Measurements from ENCODE around the gene OTOR. TPM values are rescaled to one million over a fixed set of nuclear protein-coding genes. Genes with fewer than 3 reads are reported as not detected.
A peak's percentile ranks its signal among the peaks of the same experiment; 100 is the strongest.

OTOR gene, protein sequence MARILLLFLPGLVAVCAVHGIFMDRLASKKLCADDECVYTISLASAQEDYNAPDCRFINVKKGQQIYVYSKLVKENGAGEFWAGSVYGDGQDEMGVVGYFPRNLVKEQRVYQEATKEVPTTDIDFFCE
- not detected for total RNA-seq

DNA sequence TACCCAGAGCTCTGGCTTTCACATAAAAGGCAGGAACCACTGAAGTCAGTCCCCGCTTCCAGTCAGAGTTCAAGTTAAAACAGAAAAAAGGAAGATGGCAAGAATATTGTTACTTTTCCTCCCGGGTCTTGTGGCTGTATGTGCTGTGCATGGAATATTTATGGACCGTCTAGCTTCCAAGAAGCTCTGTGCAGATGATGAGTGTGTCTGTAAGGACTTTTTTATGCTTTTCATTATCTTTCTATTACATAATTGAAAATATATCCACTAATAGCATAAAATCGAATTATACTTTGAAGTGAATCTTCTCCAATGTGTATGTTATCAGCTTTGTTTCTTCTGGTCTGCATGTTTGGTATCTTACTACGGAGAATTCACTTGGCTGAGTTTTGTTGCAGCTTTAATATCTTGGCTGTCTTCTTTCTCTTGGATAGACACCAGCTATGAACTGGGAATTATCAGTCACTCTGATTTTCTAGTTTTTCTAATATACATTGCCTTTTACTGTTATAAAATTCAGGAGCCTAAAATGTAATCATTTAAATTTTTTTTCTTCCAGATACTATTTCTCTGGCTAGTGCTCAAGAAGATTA, at the start of gene OTOR:
Gene OTOR (plus strand): TSS at position 51 of the 593 bp plus-strand sequence. CDS start 44 bp downstream, at position 95.
- ATAC-seq (ENCODE audit: low read depth) = no peak
- Mint-ChIP-seq H3K36me3 (no peaks in the 10 kb centered on the region), H3K4me3 (no peak within 1 kb of the TSS), H3K4me1 (peaks cover 6% of the 10 kb centered on the region), H3K27ac (no peak within 1 kb of the TSS), H3K9me3 (no peaks in the 10 kb centered on the region), H3K27me3 (peaks cover 27% of the 10 kb centered on the region)
- DNase-seq = no peak
- POLR2A ChIA-PET = interaction anchor here (0.8 kb wide), 1 partner anchor 19 kb away, joined by 4 read pairs; the partner anchor contains the start of gene SNRPB2

DNA sequence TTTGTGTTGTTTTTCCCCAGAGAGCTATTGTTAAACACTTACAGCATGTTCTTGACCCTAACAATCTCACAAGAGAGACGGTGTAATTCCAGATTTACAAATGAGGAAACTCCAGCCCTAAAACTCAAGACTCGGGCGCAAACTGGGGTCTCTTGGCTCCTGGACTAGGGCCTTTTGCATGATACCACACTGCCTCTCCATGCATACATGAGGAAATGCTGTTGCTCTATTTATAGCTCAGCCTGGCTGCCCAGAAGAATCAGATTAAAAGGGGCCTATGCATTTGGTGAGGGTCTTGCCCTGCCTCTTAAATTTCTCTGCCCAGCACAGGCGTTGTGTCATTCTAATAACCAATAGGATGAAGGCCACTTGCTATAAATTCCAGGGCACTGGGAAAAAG, 48.9 kb upstream of the OTOR start:
- H3K4me1 Mint-ChIP-seq = no peaks in the 10 kb centered on the region
- H3K36me3 Mint-ChIP-seq = no peaks in the 10 kb centered on the region
- peaks cover 24% of the 10 kb centered on the region for H3K27me3 Mint-ChIP-seq
- ATAC-seq (ENCODE audit: low read depth) = no peak
- H3K4me3 Mint-ChIP-seq = no peak overlapping the region
- POLR2A ChIA-PET = no interaction called here
- DNase-seq = no peak
- H3K27ac Mint-ChIP-seq = no peak overlapping the region
- no peaks in the 10 kb centered on the region for H3K9me3 Mint-ChIP-seq

DNA sequence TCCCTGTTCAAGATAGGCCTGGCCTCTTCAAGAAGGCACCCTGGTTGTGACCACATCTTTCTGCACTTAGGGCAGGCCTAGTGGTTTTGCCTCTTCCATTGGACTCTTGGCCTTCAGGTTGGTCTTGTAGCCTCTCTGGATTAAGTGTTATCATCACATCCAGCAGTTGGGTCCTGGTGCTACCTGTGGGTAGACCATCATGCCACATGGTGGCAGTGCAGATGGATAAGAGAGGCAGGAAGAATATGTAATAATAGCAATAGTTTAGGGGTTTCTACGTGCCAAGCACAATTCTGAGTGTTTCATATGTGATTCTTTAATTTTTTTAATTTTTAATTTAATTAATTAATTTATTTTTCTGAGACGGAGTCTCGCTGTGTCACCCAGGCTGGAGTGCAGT, 46.9 kb upstream of the OTOR start:
- DNase-seq (no peak), ATAC-seq (ENCODE audit: low read depth) (peak; percentile 45)
- no peaks in the 10 kb centered on the region for H3K4me1 Mint-ChIP-seq
- H3K27me3 Mint-ChIP-seq = peaks cover 19% of the 10 kb centered on the region
- peaks cover 7% of the 10 kb centered on the region for H3K9me3 Mint-ChIP-seq
- no peak overlapping the region for H3K27ac Mint-ChIP-seq
- peaks cover 7% of the 10 kb centered on the region for H3K36me3 Mint-ChIP-seq
- H3K4me3 Mint-ChIP-seq = no peak overlapping the region
- POLR2A ChIA-PET = no interaction called here

GRCh38 chr20:16703570-16703969, 44.6 kb upstream of the OTOR start:
- no peak overlapping the region for H3K27ac Mint-ChIP-seq
- DNase-seq = no peak
- peaks cover 12% of the 10 kb centered on the region for H3K4me1 Mint-ChIP-seq
- H3K36me3 Mint-ChIP-seq = peaks cover 18% of the 10 kb centered on the region
- peaks cover 12% of the 10 kb centered on the region for H3K9me3 Mint-ChIP-seq
- no peak overlapping the region for H3K4me3 Mint-ChIP-seq
- peaks cover 25% of the 10 kb centered on the region for H3K27me3 Mint-ChIP-seq
- POLR2A ChIA-PET = no interaction called here
- ATAC-seq (ENCODE audit: low read depth) = no peak

DNA sequence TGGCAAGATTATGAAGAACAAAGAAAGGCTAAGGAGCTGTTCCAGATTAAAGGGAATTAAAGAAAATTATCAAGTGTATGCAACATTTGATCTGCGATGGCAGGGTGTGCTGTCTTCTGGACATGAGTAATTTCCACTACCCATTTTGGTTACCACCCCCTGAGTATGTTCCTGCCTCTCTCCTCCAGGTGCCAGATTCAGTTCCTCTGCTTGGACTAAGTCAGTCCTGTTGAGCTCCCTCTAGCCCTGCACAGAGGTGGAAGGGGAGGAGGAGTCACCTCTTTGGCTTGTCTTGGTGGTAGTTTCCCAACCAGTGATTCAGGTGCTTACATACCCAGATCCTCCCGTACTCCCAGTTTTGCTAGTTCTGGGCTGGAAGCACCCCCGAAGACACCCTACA, 40.5 kb upstream of the OTOR start:
- Mint-ChIP-seq H3K27ac (no peak overlapping the region), H3K9me3 (peaks cover 12% of the 10 kb centered on the region), H3K4me3 (no peak overlapping the region), H3K27me3 (peaks cover 36% of the 10 kb centered on the region), H3K36me3 (peaks cover 21% of the 10 kb centered on the region), H3K4me1 (peaks cover 31% of the 10 kb centered on the region)
- no peak for DNase-seq
- no peak for ATAC-seq (ENCODE audit: low read depth)
- POLR2A ChIA-PET = no interaction called here

DNA sequence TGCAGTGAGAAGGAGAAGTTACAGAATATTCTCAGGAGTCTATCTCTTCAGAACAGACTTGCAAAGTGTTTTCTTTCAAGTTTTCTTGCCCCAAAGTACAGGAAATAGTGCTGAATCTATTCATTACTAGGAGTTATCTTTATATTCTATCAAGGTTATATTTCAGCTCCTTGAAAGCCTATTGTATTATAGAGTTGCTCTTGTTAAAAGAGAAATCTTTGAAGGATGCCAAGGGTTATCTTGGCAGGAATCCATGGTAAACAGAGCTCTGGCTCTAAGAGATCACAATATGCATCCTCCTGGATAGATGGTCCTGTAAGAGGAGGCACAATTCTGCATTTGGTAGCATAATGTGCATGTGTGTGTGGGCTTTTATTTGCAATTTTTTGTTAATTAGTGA, 39.6 kb upstream of the OTOR start:
- H3K27ac Mint-ChIP-seq = no peak overlapping the region
- POLR2A ChIA-PET = interaction anchor here (1.0 to 1.3 kb wide), 2 partner anchors 21 to 134 kb away, joined by 3 to 4 read pairs; partner anchors contain the start of gene SNRPB2

GRCh38 chr20:16709017-16709416, 39.1 kb upstream of the OTOR start:
- Mint-ChIP-seq H3K4me3 (peak overlapping the region; percentile 56), H3K27ac (peak overlapping the region; percentile 68), H3K36me3 (peaks cover 21% of the 10 kb centered on the region), H3K9me3 (peaks cover 12% of the 10 kb centered on the region), H3K27me3 (peaks cover 31% of the 10 kb centered on the region), H3K4me1 (peaks cover 31% of the 10 kb centered on the region)
- POLR2A ChIA-PET = interaction anchor here (1.0 to 1.3 kb wide), 2 partner anchors 21 to 135 kb away, joined by 3 to 4 read pairs; partner anchors contain the start of gene SNRPB2
- no peak for DNase-seq
- peak; percentile 97 for ATAC-seq (ENCODE audit: low read depth)

More for the DNA sequence above, 39.6 kb upstream of the OTOR start:
- ATAC-seq (ENCODE audit: low read depth) = peak; percentile 40
- Mint-ChIP-seq H3K27me3 (peaks cover 35% of the 10 kb centered on the region), H3K4me1 (peaks cover 31% of the 10 kb centered on the region), H3K36me3 (peaks cover 21% of the 10 kb centered on the region), H3K9me3 (peaks cover 12% of the 10 kb centered on the region), H3K4me3 (peak overlapping the region; percentile 56)
- no peak for DNase-seq

- no peak for DNase-seq
- POLR2A ChIA-PET = no interaction called here
- no peak for ATAC-seq (ENCODE audit: low read depth)
- Mint-ChIP-seq H3K27ac (no peak overlapping the region), H3K36me3 (peaks cover 15% of the 10 kb centered on the region), H3K4me1 (peaks cover 31% of the 10 kb centered on the region), H3K4me3 (no peak overlapping the region), H3K27me3 (peaks cover 34% of the 10 kb centered on the region), H3K9me3 (peaks cover 6% of the 10 kb centered on the region)
These were observed 37.4 kb upstream of the OTOR start for GRCh38 chr20:16710781-16711180.

- Mint-ChIP-seq H3K4me1 (peaks cover 31% of the 10 kb centered on the region), H3K36me3 (peaks cover 9% of the 10 kb centered on the region), H3K27ac (no peak overlapping the region), H3K27me3 (peaks cover 39% of the 10 kb centered on the region), H3K9me3 (peaks cover 2% of the 10 kb centered on the region), H3K4me3 (no peak overlapping the region)
- DNase-seq (no peak), ATAC-seq (ENCODE audit: low read depth) (no peak)
- POLR2A ChIA-PET = no interaction called here
These were observed 36.4 kb upstream of the OTOR start for GRCh38 chr20:16711661-16712258.

- Mint-ChIP-seq H3K4me1 (peaks cover 30% of the 10 kb centered on the region), H3K27me3 (peaks cover 42% of the 10 kb centered on the region), H3K27ac (no peak overlapping the region), H3K4me3 (no peak overlapping the region), H3K36me3 (peaks cover 7% of the 10 kb centered on the region), H3K9me3 (no peaks in the 10 kb centered on the region)
- POLR2A ChIA-PET = no interaction called here
- no peak for DNase-seq
- no peak for ATAC-seq (ENCODE audit: low read depth)
These were observed 35.6 kb upstream of the OTOR start for GRCh38 chr20:16712511-16712947.

DNA sequence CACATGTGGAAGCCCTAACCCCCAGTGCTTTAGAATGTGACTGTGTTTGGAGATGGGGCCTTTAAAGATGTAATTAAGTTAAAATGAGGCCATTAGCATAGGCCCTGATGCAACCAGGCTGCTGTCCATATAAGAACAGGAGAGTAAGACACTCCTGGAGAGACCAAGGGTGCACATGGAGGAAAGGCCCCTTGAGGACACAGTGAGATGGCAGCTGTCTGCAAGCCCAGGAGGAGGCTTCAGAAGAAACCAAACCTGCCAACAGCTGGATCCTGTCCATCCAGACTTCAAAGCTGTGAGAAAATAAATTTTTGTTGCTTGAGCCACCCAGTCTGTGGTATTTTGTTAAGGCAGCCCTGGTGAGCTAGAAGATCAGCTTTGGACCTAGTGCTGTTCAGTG, 35.1 kb upstream of the OTOR start:
- H3K27me3 Mint-ChIP-seq = peaks cover 43% of the 10 kb centered on the region

DNA sequence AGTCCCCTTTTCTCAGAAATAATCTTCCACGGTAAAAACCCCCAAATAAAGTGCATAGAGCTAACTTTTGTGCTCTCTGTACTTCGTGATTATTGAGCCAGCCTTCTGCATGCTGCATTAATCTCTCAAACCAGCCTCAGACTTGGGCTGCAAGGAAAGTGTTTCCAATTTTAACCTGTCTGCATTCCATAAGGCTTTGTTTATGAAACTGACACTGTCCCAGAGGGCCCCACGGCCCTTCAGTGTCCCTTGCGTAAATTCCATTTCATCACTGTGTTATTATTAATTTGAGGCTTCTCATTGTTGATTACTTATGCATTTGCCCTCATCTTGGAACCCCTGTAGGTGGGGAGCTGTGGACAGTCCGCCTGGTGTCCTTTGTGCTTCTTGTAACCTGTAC, 33.9 kb upstream of the OTOR start:
- no peak for DNase-seq
- H3K4me3 Mint-ChIP-seq = no peak overlapping the region
- POLR2A ChIA-PET = no interaction called here
- H3K27me3 Mint-ChIP-seq = peaks cover 51% of the 10 kb centered on the region
- no peak for ATAC-seq (ENCODE audit: low read depth)
- no peaks in the 10 kb centered on the region for H3K9me3 Mint-ChIP-seq
- peaks cover 3% of the 10 kb centered on the region for H3K36me3 Mint-ChIP-seq
- peaks cover 12% of the 10 kb centered on the region for H3K4me1 Mint-ChIP-seq
- H3K27ac Mint-ChIP-seq = no peak overlapping the region

More for the DNA sequence above, 35.1 kb upstream of the OTOR start:
- DNase-seq (no peak), ATAC-seq (ENCODE audit: low read depth) (no peak)
- H3K36me3 Mint-ChIP-seq = peaks cover 7% of the 10 kb centered on the region
- no peak overlapping the region for H3K4me3 Mint-ChIP-seq
- POLR2A ChIA-PET = no interaction called here
- peaks cover 24% of the 10 kb centered on the region for H3K4me1 Mint-ChIP-seq
- H3K9me3 Mint-ChIP-seq = no peaks in the 10 kb centered on the region
- H3K27ac Mint-ChIP-seq = no peak overlapping the region

- H3K36me3 Mint-ChIP-seq = peaks cover 3% of the 10 kb centered on the region
- H3K4me3 Mint-ChIP-seq = no peak overlapping the region
- POLR2A ChIA-PET = no interaction called here
- DNase-seq (no peak), ATAC-seq (ENCODE audit: low read depth) (no peak)
- peaks cover 8% of the 10 kb centered on the region for H3K4me1 Mint-ChIP-seq
- no peak overlapping the region for H3K27ac Mint-ChIP-seq
- peaks cover 53% of the 10 kb centered on the region for H3K27me3 Mint-ChIP-seq
- no peaks in the 10 kb centered on the region for H3K9me3 Mint-ChIP-seq
These were observed 33.4 kb upstream of the OTOR start for GRCh38 chr20:16714751-16715150.

DNA sequence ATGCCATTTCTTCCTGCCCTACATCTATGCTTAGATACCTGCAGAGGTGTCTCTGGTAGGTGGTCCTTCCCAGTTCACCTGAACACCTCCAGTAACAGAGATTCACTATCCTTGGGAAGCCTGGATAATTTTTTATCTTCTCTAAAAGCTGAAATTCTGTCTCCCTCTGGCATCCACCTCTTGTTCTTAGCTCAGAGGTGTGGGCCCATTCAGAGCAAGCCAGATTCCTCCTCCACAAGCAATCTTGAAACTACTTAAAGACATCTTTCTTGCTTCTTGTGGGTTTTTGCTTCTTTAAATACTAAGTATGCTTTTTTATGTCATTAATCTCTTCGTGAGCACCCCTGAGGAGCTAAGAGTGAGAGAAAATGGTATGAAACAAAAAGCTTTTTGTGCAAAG, 28.7 kb upstream of the OTOR start:
- Mint-ChIP-seq H3K36me3 (no peaks in the 10 kb centered on the region), H3K27me3 (peaks cover 58% of the 10 kb centered on the region), H3K4me3 (no peak overlapping the region), H3K9me3 (no peaks in the 10 kb centered on the region), H3K4me1 (no peaks in the 10 kb centered on the region), H3K27ac (no peak overlapping the region)
- no peak for DNase-seq
- ATAC-seq (ENCODE audit: low read depth) = no peak
- POLR2A ChIA-PET = no interaction called here
